Lower lobe of right lung (tissue), 2 donors: ENCODE data around the gene SSTR3. TPM values are rescaled to one million over a fixed set of nuclear protein-coding genes. Genes with fewer than 3 reads are reported as not detected.
A peak's percentile ranks its signal among the peaks of the same experiment; 100 is the strongest.

ENCODE experiments used
- ATAC-seq, 2 donors: fragments of 200-7000 bp; cut with Tn5 transposase; one replicate each; pipeline ENCODE4 v1.9.1; 2020 to 2022; ENCODE audit warnings: mild to moderate bottlenecking in 2 of 2, moderate library complexity in 2 of 2
- DNase-seq: peaks from one replicate; pipeline ENCODE4 v3.0.0-alpha.2; 2020
- H3K27ac ChIP-seq: fragments of 200-600 bp; one replicate; pipeline ENCODE4 v1.8.0; 2022
- H3K27me3 ChIP-seq: fragments of 200-600 bp; one replicate; pipeline ENCODE4 v1.8.0; 2022; ENCODE audit warnings: low read depth
- H3K36me3 ChIP-seq: fragments of 200-600 bp; one replicate; pipeline ENCODE4 v1.8.0; 2022; ENCODE audit warnings: mild to moderate bottlenecking
- H3K4me1 ChIP-seq: fragments of 200-600 bp; one replicate; pipeline ENCODE4 v1.8.0; 2022
- H3K4me3 ChIP-seq: fragments of 200-600 bp; one replicate; pipeline ENCODE4 v1.8.0; 2022; ENCODE audit warnings: mild to moderate bottlenecking
- H3K9me3 ChIP-seq: fragments of 200-600 bp; one replicate; pipeline ENCODE4 v1.8.0; 2022
- intact Hi-C: fragments of 100-400 bp; cut with DNase I; formaldehyde crosslinking; loops from one replicate; pipeline ENCODE4 v1.11.0; 2022
- total RNA-seq: library from RNA; stranded (reverse); fragmentation: NEBNext Ultra II Directional; extraction: Animal tissue kit (Norgen Biotek cat#: 25700); gene quantifications from one replicate; pipeline ENCODE4 v1.2.1, GENCODE V29; 2021
- TF ChIP-seq, protein P1 (sequence below): fragments of 200-600 bp; IDR thresholded peaks from one replicate; pipeline ENCODE4 v1.8.0; 2022; ENCODE audit warnings: antibody characterized with exemption, mild to moderate bottlenecking
- donor health status: DM: no; HTN: yes; CAD: no; lungs with severe emphysema.

SSTR3 gene
- total RNA-seq, 1 donor from 2014 or later: not detected

DNA sequence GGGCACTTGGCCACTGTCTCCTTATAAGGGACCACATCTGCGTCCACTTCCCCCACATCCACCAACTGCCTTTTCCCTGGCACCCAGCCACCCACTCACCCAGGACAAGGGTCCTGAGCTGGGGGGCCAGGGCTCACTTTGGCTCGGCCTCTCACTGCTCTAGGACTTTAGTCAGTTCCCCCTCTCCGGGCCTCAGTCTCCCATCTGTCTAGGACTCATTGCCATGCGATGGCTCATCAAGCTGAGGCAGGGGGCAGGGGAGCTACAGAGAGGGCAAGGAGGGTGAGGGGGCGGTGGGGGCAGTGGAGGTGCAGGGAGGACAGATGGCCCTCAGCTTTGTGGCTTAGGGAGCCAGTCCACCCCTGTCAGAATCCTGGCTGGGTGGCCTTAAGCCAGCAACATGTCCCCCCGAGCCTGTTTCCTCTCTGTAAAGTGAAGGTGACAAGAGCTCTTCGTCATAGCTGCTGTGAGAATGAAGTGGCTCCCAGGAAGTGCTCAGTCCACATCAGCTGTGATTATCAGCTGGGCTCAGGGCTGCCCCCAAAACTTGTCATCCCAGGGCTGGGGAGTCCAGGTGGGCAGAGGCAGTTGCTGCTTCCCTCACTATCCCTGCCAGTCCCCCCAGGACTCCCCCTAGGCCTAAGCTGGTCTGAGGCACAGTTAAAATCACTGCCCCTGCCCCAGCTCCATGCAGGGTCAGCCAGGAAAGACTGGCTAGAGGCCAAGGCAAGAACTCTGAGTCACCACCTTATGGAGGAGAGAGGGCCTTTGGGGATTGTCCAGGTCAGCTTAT is 16.9 kb upstream of the SSTR3 start:
- Histone ChIP-seq H3K36me3 (peaks cover 33% of the 10 kb centered on the region), H3K9me3 (no peaks in the 10 kb centered on the region), H3K4me3 (peak overlapping the region; percentile 8), H3K27ac (peak overlapping the region; percentile 81), H3K27me3 (no peaks in the 10 kb centered on the region), H3K4me1 (peaks cover 35% of the 10 kb centered on the region)
- intact Hi-C loops: no loop called here
- ATAC-seq (peak; percentile 2 to 12), DNase-seq (no peak)
- TF ChIP-seq, protein P1, sequence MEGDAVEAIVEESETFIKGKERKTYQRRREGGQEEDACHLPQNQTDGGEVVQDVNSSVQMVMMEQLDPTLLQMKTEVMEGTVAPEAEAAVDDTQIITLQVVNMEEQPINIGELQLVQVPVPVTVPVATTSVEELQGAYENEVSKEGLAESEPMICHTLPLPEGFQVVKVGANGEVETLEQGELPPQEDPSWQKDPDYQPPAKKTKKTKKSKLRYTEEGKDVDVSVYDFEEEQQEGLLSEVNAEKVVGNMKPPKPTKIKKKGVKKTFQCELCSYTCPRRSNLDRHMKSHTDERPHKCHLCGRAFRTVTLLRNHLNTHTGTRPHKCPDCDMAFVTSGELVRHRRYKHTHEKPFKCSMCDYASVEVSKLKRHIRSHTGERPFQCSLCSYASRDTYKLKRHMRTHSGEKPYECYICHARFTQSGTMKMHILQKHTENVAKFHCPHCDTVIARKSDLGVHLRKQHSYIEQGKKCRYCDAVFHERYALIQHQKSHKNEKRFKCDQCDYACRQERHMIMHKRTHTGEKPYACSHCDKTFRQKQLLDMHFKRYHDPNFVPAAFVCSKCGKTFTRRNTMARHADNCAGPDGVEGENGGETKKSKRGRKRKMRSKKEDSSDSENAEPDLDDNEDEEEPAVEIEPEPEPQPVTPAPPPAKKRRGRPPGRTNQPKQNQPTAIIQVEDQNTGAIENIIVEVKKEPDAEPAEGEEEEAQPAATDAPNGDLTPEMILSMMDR: no peak

DNA sequence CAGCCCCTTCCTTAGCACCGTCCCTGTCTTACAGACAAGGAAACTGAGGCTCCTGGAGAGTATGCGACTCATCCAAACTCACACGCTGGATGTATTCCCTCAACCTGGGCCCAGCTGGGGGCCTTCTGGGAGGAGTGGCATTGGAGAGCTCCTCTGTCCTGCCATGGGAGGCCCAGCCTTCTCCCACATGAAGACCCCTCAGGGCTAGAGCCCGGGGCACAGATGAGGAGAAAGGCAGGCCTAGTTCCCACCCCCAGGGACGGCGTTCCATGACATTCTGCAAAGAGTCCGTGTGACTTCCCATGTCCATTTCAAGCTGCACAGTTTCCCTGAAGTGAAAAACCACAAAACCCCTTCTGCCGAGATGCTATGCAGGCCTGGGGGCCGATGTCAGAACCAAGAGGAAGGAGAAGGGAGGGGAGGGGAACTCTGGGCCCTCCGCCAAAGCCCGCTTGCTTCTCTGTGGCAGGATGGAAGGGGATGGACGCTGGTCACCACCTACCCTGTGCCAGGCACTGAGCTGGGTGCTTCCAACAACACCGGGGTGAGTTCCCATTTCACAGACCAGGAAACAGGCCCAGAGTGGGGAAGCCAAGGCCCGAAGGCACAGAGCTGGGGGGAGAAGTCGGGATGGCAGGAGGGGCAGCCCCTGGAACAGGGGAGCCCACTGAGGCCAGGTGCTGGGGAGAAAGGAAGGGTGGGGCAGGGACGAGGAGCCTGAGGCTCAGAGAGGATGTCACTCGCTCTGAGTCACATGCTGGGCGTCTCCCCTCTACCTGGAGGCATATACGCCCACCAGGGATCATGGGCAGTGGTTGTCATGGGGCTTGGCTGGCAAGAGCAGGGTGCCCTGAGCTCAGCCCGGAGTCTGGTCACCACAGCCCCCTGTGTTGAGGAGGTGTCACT is 16.1 kb upstream of the SSTR3 start:
- intact Hi-C loops: no loop called here
- H3K9me3 ChIP-seq: no peaks in the 10 kb centered on the region
- no peak overlapping the region for H3K4me3 ChIP-seq

DNA sequence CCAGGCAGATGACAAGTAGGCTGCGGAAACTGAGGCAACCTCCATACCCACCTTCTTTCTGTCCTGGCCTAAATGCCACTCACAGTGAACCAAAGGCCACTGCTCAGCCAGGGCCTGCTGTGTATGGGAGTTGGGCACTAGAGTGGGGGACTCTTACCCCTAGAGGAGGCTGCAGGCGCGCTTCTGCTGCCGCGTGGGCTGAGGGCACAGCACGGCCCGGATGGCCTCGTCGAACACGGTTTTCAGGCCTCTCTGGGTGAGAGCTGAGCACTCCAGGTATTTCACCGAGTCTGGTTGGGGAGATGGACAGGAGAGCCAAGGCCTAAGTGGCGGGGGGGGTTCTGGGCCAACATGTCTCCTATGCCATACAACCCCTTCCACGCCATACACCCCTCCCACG is 14.2 kb upstream of the SSTR3 start:
- Histone ChIP-seq H3K4me1 (peaks cover 35% of the 10 kb centered on the region), H3K4me3 (no peak overlapping the region), H3K27me3 (no peaks in the 10 kb centered on the region), H3K27ac (no peak overlapping the region), H3K9me3 (no peaks in the 10 kb centered on the region), H3K36me3 (peaks cover 26% of the 10 kb centered on the region)
- ATAC-seq (no peak), DNase-seq (no peak)
- TF ChIP-seq, protein P1: no peak
- intact Hi-C loops: no loop called here

More for the DNA sequence above, 16.1 kb upstream of the SSTR3 start:
- Histone ChIP-seq H3K36me3 (peaks cover 33% of the 10 kb centered on the region), H3K27ac (peak overlapping the region; percentile 81), H3K4me1 (peaks cover 35% of the 10 kb centered on the region), H3K27me3 (no peaks in the 10 kb centered on the region)
- no peak for DNase-seq
- TF ChIP-seq, protein P1: no peak
- ATAC-seq: peak in 1 of 2 donors; percentile 7

DNA sequence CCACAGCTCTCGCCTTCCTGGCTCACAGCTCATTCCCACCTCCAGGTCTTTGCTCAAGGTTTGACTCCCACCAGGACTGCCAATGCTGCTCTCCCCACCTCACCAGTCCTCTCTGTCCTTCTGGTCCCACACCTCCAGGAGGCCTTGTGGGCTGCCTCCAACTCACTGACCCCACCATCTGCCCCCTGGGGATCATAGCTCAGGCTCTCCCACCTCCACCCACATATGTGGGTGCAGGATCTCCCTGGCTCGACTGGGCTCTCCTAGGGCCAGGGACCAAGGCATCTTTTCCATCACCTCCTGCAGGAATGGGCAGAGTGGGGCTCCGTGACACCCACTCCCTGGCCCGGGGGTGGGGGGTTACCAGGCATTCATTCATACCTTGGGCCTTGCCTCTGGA is 13.8 kb upstream of the SSTR3 start:
- Histone ChIP-seq H3K9me3 (no peaks in the 10 kb centered on the region), H3K4me1 (peaks cover 34% of the 10 kb centered on the region), H3K36me3 (peaks cover 24% of the 10 kb centered on the region), H3K4me3 (no peak overlapping the region), H3K27me3 (no peaks in the 10 kb centered on the region), H3K27ac (no peak overlapping the region)
- intact Hi-C loops: no loop called here
- no peak for DNase-seq
- ATAC-seq: no peak
- TF ChIP-seq, protein P1: no peak

DNA sequence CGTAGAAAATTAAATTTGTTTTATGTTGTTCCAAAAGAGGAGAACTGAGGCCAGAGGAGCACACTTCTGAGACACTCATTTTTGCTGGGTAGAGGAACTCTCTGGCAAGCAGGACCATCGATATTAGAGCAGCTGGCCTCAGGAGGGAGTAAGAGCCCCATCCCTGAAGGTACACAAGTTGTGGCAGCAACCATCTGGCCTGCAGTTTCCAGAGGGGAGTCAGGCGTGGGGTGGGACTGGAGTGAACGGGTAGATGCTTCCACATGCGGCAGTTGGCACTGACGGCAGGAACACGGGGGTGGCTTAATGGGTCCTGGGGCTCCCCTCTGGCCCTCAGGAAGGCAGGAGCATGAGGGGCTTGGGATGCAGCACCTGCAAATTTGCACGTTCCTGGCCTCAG is 13.2 kb upstream of the SSTR3 start:
- H3K36me3 ChIP-seq: peaks cover 22% of the 10 kb centered on the region
- no peaks in the 10 kb centered on the region for H3K27me3 ChIP-seq
- no peak overlapping the region for H3K27ac ChIP-seq
- DNase-seq: no peak
- peaks cover 28% of the 10 kb centered on the region for H3K4me1 ChIP-seq
- TF ChIP-seq, protein P1: no peak
- no peak overlapping the region for H3K4me3 ChIP-seq
- no peak for ATAC-seq
- H3K9me3 ChIP-seq: no peaks in the 10 kb centered on the region
- intact Hi-C loops: no loop called here
